B cell (primary cell): ENCODE data around the gene HMGCS1. TPM values are rescaled to one million over a fixed set of nuclear protein-coding genes. Genes with fewer than 3 reads are reported as not detected.
"Not testable (repeated sequence)": the region's sequence is repeated elsewhere in the genome, so short reads cannot be mapped to it uniquely, and the experiment has no call there.

Experiments
- ATAC-seq: fragments of 200-7000 bp; cut with Tn5 transposase; one replicate; pipeline ENCODE4 v1.10.0; 2021; ENCODE audit warnings: low read depth, mild to moderate bottlenecking, moderate number of reproducible peaks, moderate library complexity
- CTCF ChIA-PET: fragments of 350-600 bp; sonication (Branson Sonifier 250); formaldehyde crosslinking; loops from one replicate; lab custom pipeline; 2021; ENCODE audit warnings: antibody characterized with exemption, inconsistent platforms; lab: Charles Lee
- POLR2A ChIA-PET: fragments of 350-600 bp; sonication (Branson Sonifier 250); formaldehyde crosslinking; loops from one replicate; lab custom pipeline; 2021; ENCODE audit warnings: antibody characterized with exemption; lab: Charles Lee
- DNase-seq: peaks from one replicate; pipeline ENCODE4 v3.0.0; 2013
- H2AFZ ChIP-seq: 2 replicates; pipeline ENCODE4 v1.6.1; 2012; ENCODE audit warnings: mild to moderate bottlenecking, low read depth, low read length; ENCODE audit not compliant: insufficient read depth, poor library complexity, severe bottlenecking
- H3K27ac ChIP-seq, 2 donors: 1 replicate in 1 of 2; 2 replicates in 1 of 2; pipeline ENCODE4 v1.5.1; 2012 to 2013; ENCODE audit warnings: low read length in 2 of 2, mild to moderate bottlenecking in 2 of 2, moderate library complexity in 1 of 2
- H3K27me3 ChIP-seq, 4 experiments: fragments of 200-600 bp in 1 of 4; sonication (generic) in 1 of 4; replicated peaks in 1 of 4; 1 replicate in 2 of 4; 2 replicates in 2 of 4; pipeline versions ENCODE4 v1.6.1 to v1.7.0; 2013 to 2016; ENCODE audit warnings: low read length in 3 of 4, mild to moderate bottlenecking in 2 of 4, mixed read lengths in 1 of 4, moderate library complexity in 1 of 4; ENCODE audit not compliant: insufficient read depth in 4 of 4, control insufficient read depth in 3 of 4; ENCODE audit errors: control extremely low read depth in 1 of 4
- H3K36me3 ChIP-seq, 2 experiments: replicated peaks in 1 of 2; 1 replicate in 1 of 2; 2 replicates in 1 of 2; pipeline versions ENCODE4 v1.6.1 to v1.7.1; 2013; ENCODE audit warnings: low read length in 1 of 2; ENCODE audit not compliant: insufficient read depth in 2 of 2, control insufficient read depth in 1 of 2; ENCODE audit errors: control extremely low read depth in 1 of 2, extremely low read depth in 1 of 2
- H3K4me1 ChIP-seq, 2 donors: fragments of 200-600 bp in 1 of 2; sonication (generic) in 1 of 2; 1 replicate in 1 of 2; 2 replicates in 1 of 2; pipeline versions ENCODE4 v1.5.1 to v1.6.1; 2013 to 2017; ENCODE audit warnings: low read length in 2 of 2; ENCODE audit not compliant: control insufficient read depth in 2 of 2, insufficient read depth in 2 of 2
- H3K4me2 ChIP-seq: replicated peaks from 2 replicates; pipeline ENCODE3; 2012; ENCODE audit warnings: mild to moderate bottlenecking, low read depth, low read length; ENCODE audit not compliant: poor library complexity, severe bottlenecking
- H3K4me3 ChIP-seq, 5 experiments: fragments of 200-600 bp in 1 of 5; sonication (generic) in 1 of 5; 1 replicate in 3 of 5; 2 replicates in 2 of 5; pipeline versions ENCODE4 v1.5.1 to v1.7.0; 2011 to 2016; ENCODE audit warnings: low read length in 4 of 5, mild to moderate bottlenecking in 4 of 5, low read depth in 2 of 5, control low read depth in 1 of 5, moderate library complexity in 1 of 5; ENCODE audit not compliant: insufficient read depth in 1 of 5; ENCODE audit errors: control extremely low read depth in 1 of 5, extremely low read depth in 1 of 5
- H3K79me2 ChIP-seq: fragments of 200-600 bp; sonication (generic); one replicate; pipeline ENCODE4 v1.6.0; 2016; ENCODE audit warnings: low read length; ENCODE audit not compliant: control insufficient read depth, insufficient read depth
- H3K9ac ChIP-seq: fragments of 200-600 bp; sonication (generic); 2 replicates; pipeline ENCODE4 v1.6.1; 2017; ENCODE audit warnings: mild to moderate bottlenecking, low read length, moderate library complexity
- H3K9me3 ChIP-seq, 3 donors: one replicate each; pipeline versions ENCODE4 v1.6.1 to v1.7.1; 2013; ENCODE audit warnings: low read length in 2 of 3; ENCODE audit not compliant: control insufficient read depth in 2 of 3, insufficient read depth in 1 of 3; ENCODE audit errors: control extremely low read depth in 1 of 3
- H4K20me1 ChIP-seq: 2 replicates; pipeline ENCODE4 v1.6.0; 2012; ENCODE audit warnings: mild to moderate bottlenecking, low read length; ENCODE audit not compliant: insufficient read depth, control insufficient read depth, poor library complexity, severe bottlenecking
- H3K27ac Mint-ChIP-seq: one replicate; pipeline ENCODE4 v1.8.0; 2021; ENCODE audit warnings: mixed read lengths
- H3K27me3 Mint-ChIP-seq: one replicate; pipeline ENCODE4 v1.8.0; 2021; ENCODE audit warnings: mixed read lengths
- H3K4me1 Mint-ChIP-seq: one replicate; pipeline ENCODE4 v1.8.0; 2021; ENCODE audit warnings: mixed read lengths
- H3K4me3 Mint-ChIP-seq: one replicate; pipeline ENCODE4 v1.8.0; 2021; ENCODE audit warnings: mixed read lengths
- H3K9me3 Mint-ChIP-seq: one replicate; pipeline ENCODE4 v1.8.0; 2022; ENCODE audit warnings: mixed read lengths; ENCODE audit not compliant: insufficient read depth
- CTCF ChIP-seq: fragments of 200-600 bp; IDR thresholded peaks from one replicate; pipeline ENCODE4 v1.8.0; 2022; ENCODE audit warnings: antibody characterized with exemption, mild to moderate bottlenecking
- EZH2 ChIP-seq: IDR thresholded peaks from 2 replicates; pipeline ENCODE4 v1.6.1; 2012; ENCODE audit warnings: borderline replicate concordance, low read depth, mild to moderate bottlenecking, moderate library complexity, low read length; ENCODE audit not compliant: insufficient read depth, poor library complexity, severe bottlenecking
- WGBS: methylation state at CpG from one replicate; pipeline ENCODE4 v1.1.5; 2013; ENCODE audit warnings: missing lambda C conversion rate; ENCODE audit not compliant: insufficient coverage; 5-methylcytosine and 5-hydroxymethylcytosine counted together
- intact Hi-C: fragments of 100-400 bp; cut with micrococcal nuclease; formaldehyde crosslinking; loops from one replicate; pipeline ENCODE4 v1.10.0; 2022
- polyA plus RNA-seq: library from polyadenylated mRNA; depleted of rRNA; stranded (reverse); fragments of >200 nt; gene quantifications from 2 replicates; pipeline ENCODE4 v1.2.3, GENCODE V29; 2012
- total RNA-seq, 2 donors: library from RNA; stranded (reverse); fragments of 120-200 nt in 1 of 2; gene quantifications; 1 replicate in 1 of 2; 2 replicates in 1 of 2; pipeline versions ENCODE4 v1.2.3 to v1.2.4, GENCODE V29; 2013 to 2022

HMGCS1 gene
- total and polyA plus RNA-seq, 2 donors (not counting 1 experiment from before 2014, with no cell fraction given), result 16.3 to 68.7 TPM

- WGBS, result no CpG with 5 or more reads among the region's 1 CpG
- Histone ChIP-seq H3K27me3 (peaks cover 0 to 4% (median 0%) of the 10 kb centered on the region in 4 experiments), H3K27ac (no peak overlapping the region), H3K4me1 (no peaks in the 10 kb centered on the region), H4K20me1 (no peaks in the 10 kb centered on the region), H3K36me3 (no peaks in the 10 kb centered on the region), H3K9ac (no peak overlapping the region), H3K9me3 (peaks cover 0 to 14% (median 0%) of the 10 kb centered on the region in 3 donors), H3K4me3 (no peak overlapping the region), H3K79me2 (no peaks in the 10 kb centered on the region), H2AFZ (no peak overlapping the region), H3K4me2 (no peak overlapping the region)
- DNase-seq (no peak), ATAC-seq (no peak)
- Mint-ChIP-seq H3K27me3 (peaks cover 49% of the 10 kb centered on the region), H3K27ac (no peak overlapping the region), H3K4me1 (no peaks in the 10 kb centered on the region), H3K9me3 (no peaks in the 10 kb centered on the region), H3K4me3 (no peak overlapping the region)
- intact Hi-C loops, result no loop called here
- ChIA-PET CTCF (interaction anchor here (1.2 kb wide), 1 partner anchor 9 kb away, joined by 3 read pairs; no protein-coding TSS in a partner anchor), POLR2A (no interaction called here)
- no peak for TF ChIP-seq CTCF
- no peak for TF ChIP-seq EZH2
These were observed 44.9 kb downstream of the HMGCS1 start for GRCh38 chr5:43268188-43268820.

- H3K4me3 ChIP-seq, H3K4me3 Mint-ChIP-seq, H3K4me1 Mint-ChIP-seq, H3K27me3 ChIP-seq, H3K9me3 Mint-ChIP-seq, POLR2A ChIA-PET, H4K20me1 ChIP-seq, H3K79me2 ChIP-seq, DNase-seq, intact Hi-C loops, CTCF ChIA-PET, H2AFZ ChIP-seq, ATAC-seq, H3K36me3 ChIP-seq, H3K9ac ChIP-seq, H3K27ac ChIP-seq, H3K27ac Mint-ChIP-seq, H3K9me3 ChIP-seq, H3K4me1 ChIP-seq, H3K4me2 ChIP-seq: not testable (repeated sequence)
- peaks cover 23% of the 10 kb centered on the region for H3K27me3 Mint-ChIP-seq
- WGBS, result no CpG with 5 or more reads among the region's 2 CpGs
These were observed 50.9 kb downstream of the HMGCS1 start for GRCh38 chr5:43262269-43262668.
